Caki2 (cell line): ENCODE results near the gene NR2F6. TPM values are rescaled to one million over a fixed set of nuclear protein-coding genes. Genes with fewer than 3 reads are reported as not detected.

Experiments used
- DNase-seq: peaks from one replicate; pipeline ENCODE4 v3.0.0-alpha.2; 2015; ENCODE audit warnings: low read depth
- in situ Hi-C: cut with HindIII; loops from 2 replicates; pipeline ENCODE4 v1.10.0; 2016; ENCODE audit warnings: low sequenced_read_pairs, low pct_unique_long_range_greater_than_20kb, mixed read lengths
- total RNA-seq: library from RNA; depleted of rRNA; stranded (reverse); fragments of >200 nt; shearing (Covaris generic); gene quantifications from 2 replicates; pipeline ENCODE4 v1.2.3, GENCODE V29; 2014; ENCODE audit warnings: low replicate concordance

The NR2F6 gene
- total RNA-seq, 1 experiment from 2014 or later, result 145 TPM

GRCh38 chr19:17266589-17266974 is 20.9 kb upstream of the NR2F6 start:
- in situ Hi-C loops, result no loop called here
- DNase-seq, result no peak

- in situ Hi-C loops, result no loop called here
- DNase-seq, result no peak
Measured at GRCh38 chr19:17266026-17266425, 20.3 kb upstream of the NR2F6 start.

- in situ Hi-C loops, result no loop called here
- DNase-seq, result no peak
Measured at GRCh38 chr19:17264641-17264979, 18.9 kb upstream of the NR2F6 start, which contains the start of gene USHBP1. TSS of gene USHBP1 (minus strand) at chr19:17264745. CDS start at chr19:17264299, 446 bp downstream.

- DNase-seq, result no peak
- in situ Hi-C loops, result no loop called here
Measured at GRCh38 chr19:17263712-17264640, 18.3 kb upstream of the NR2F6 start.

- in situ Hi-C loops, result no loop called here
- no peak for DNase-seq
Measured at GRCh38 chr19:17262557-17262956, 16.8 kb upstream of the NR2F6 start.

- peak; percentile 79 for DNase-seq
- in situ Hi-C loops, result no loop called here
Measured at GRCh38 chr19:17260842-17261325, 15.2 kb upstream of the NR2F6 start.

GRCh38 chr19:17259934-17260333 is 14.2 kb upstream of the NR2F6 start:
- no peak for DNase-seq
- in situ Hi-C loops, result no loop called here

- in situ Hi-C loops, result no loop called here
- no peak for DNase-seq
Measured at GRCh38 chr19:17259118-17259780, 13.5 kb upstream of the NR2F6 start.

- DNase-seq, result no peak
- in situ Hi-C loops, result no loop called here
Measured at GRCh38 chr19:17256130-17256529, 10.4 kb upstream of the NR2F6 start.

- no peak for DNase-seq
- in situ Hi-C loops, result no loop called here
Measured at GRCh38 chr19:17255150-17255621, 9.5 kb upstream of the NR2F6 start.

- no peak for DNase-seq
- in situ Hi-C loops, result no loop called here
Measured at GRCh38 chr19:17254636-17255035, 8.9 kb upstream of the NR2F6 start.

- no peak for DNase-seq
- in situ Hi-C loops, result no loop called here
Measured at GRCh38 chr19:17249887-17250548, 4.3 kb upstream of the NR2F6 start.

- in situ Hi-C loops, result no loop called here
- DNase-seq, result no peak
Measured at GRCh38 chr19:17248011-17248776, 2.5 kb upstream of the NR2F6 start.

- in situ Hi-C loops, result no loop called here
- DNase-seq, result no peak
Measured at GRCh38 chr19:17246681-17247425, 1.1 kb upstream of the NR2F6 start.

GRCh38 chr19:17244618-17245534 is 843 bp downstream of the NR2F6 start:
- in situ Hi-C loops, result no loop called here
- no peak for DNase-seq

- DNase-seq, result peak; percentile 52
- in situ Hi-C loops, result no loop called here
Measured at GRCh38 chr19:17243830-17244617, 1.7 kb downstream of the NR2F6 start.
